HFFc6 (cell line): ENCODE results near the gene MNT. TPM values are rescaled to one million over a fixed set of nuclear protein-coding genes. Genes with fewer than 3 reads are reported as not detected.
A peak's percentile ranks its signal among the peaks of the same experiment; 100 is the strongest.

Experiments used
- DNase-seq: peaks from one replicate; pipeline ENCODE4 v3.0.0-alpha.2; 2018
- H3K27ac Mint-ChIP-seq: 2 replicates; pipeline ENCODE4 v1.8.0; 2020; ENCODE audit warnings: mild to moderate bottlenecking, mixed read lengths
- H3K27me3 Mint-ChIP-seq: 2 replicates; pipeline ENCODE4 v1.8.0; 2021; ENCODE audit warnings: mild to moderate bottlenecking, moderate library complexity, mixed read lengths; ENCODE audit not compliant: insufficient read depth
- H3K36me3 Mint-ChIP-seq: 2 replicates; pipeline ENCODE4 v1.8.0; 2021; ENCODE audit warnings: low read depth, mixed read lengths
- H3K4me1 Mint-ChIP-seq: 2 replicates; pipeline ENCODE4 v1.8.0; 2020; ENCODE audit warnings: low read depth, mixed read lengths
- H3K4me3 Mint-ChIP-seq: 2 replicates; pipeline ENCODE4 v1.8.0; 2020; ENCODE audit warnings: mild to moderate bottlenecking, moderate library complexity, mixed read lengths
- H3K9me3 Mint-ChIP-seq: 2 replicates; pipeline ENCODE4 v1.8.0; 2020; ENCODE audit warnings: mild to moderate bottlenecking, mixed read lengths
- CTCF ChIP-seq: fragments of 200-600 bp; sonication (generic); IDR thresholded peaks from 2 replicates; pipeline ENCODE4 v1.5.0; 2021; ENCODE audit warnings: antibody characterized with exemption, mild to moderate bottlenecking
- total RNA-seq, 6 experiments: library from RNA; stranded (reverse); fragmentation: NEBNext Ultra II Directional; extraction: Animal tissue kit (Norgen Biotek cat#: 25700); gene quantifications; 2 replicates in 1 of 6; 3 replicates in 5 of 6; pipeline ENCODE4 v1.2.3, GENCODE V29; 2021

The MNT gene
- total RNA-seq, 6 experiments from 2014 or later, result 19.4 to 25.4 (median 21.9) TPM

GRCh38 chr17:2379489-2380225 is 21.2 kb downstream of the MNT start:
- Mint-ChIP-seq H3K9me3 (no peaks in the 10 kb centered on the region), H3K27ac (peak overlapping the region; percentile 71; the same call in 1 of the 2 replicates), H3K4me3 (no peak overlapping the region), H3K27me3 (peaks cover 12% of the 10 kb centered on the region), H3K4me1 (peaks cover 23% of the 10 kb centered on the region), H3K36me3 (0 out of 2 replicates have a peak, but pooled peaks cover 3% of the 10 kb centered on the region)
- no peak for TF ChIP-seq CTCF
- no peak for DNase-seq

- no peaks in the 10 kb centered on the region for H3K9me3 Mint-ChIP-seq
- H3K4me3 Mint-ChIP-seq, result no peak overlapping the region
- H3K27me3 Mint-ChIP-seq, result peaks cover 9% of the 10 kb centered on the region
- peaks cover 21% of the 10 kb centered on the region for H3K4me1 Mint-ChIP-seq
- H3K27ac Mint-ChIP-seq, result no peak overlapping the region
- DNase-seq, result no peak
- TF ChIP-seq CTCF, result no peak
- H3K36me3 Mint-ChIP-seq, result 0 out of 2 replicates have a peak, but pooled peaks cover 3% of the 10 kb centered on the region
These were observed 22.0 kb downstream of the MNT start for GRCh38 chr17:2378905-2379304.

GRCh38 chr17:2377659-2378058 is 23.2 kb downstream of the MNT start:
- Mint-ChIP-seq H3K4me3 (no peak overlapping the region), H3K9me3 (no peaks in the 10 kb centered on the region), H3K4me1 (peaks cover 11% of the 10 kb centered on the region), H3K27ac (no peak overlapping the region), H3K27me3 (peaks cover 7% of the 10 kb centered on the region; the same call in 1 of the 2 replicates), H3K36me3 (0 out of 2 replicates have a peak, but pooled peaks cover 3% of the 10 kb centered on the region)
- no peak for TF ChIP-seq CTCF
- DNase-seq, result no peak

GRCh38 chr17:2376107-2376506 is 24.8 kb downstream of the MNT start:
- DNase-seq, result no peak
- H3K36me3 Mint-ChIP-seq, result 0 out of 2 replicates have a peak, but pooled peaks cover 3% of the 10 kb centered on the region
- no peak overlapping the region for H3K27ac Mint-ChIP-seq
- H3K4me3 Mint-ChIP-seq, result no peak overlapping the region
- H3K4me1 Mint-ChIP-seq, result peaks cover 10% of the 10 kb centered on the region; the same call in 1 of the 2 replicates
- H3K9me3 Mint-ChIP-seq, result no peaks in the 10 kb centered on the region
- peaks cover 7% of the 10 kb centered on the region; the same call in 1 of the 2 replicates for H3K27me3 Mint-ChIP-seq
- no peak for TF ChIP-seq CTCF

GRCh38 chr17:2375406-2375805 is 25.5 kb downstream of the MNT start:
- no peak for TF ChIP-seq CTCF
- no peaks in the 10 kb centered on the region for H3K9me3 Mint-ChIP-seq
- peaks cover 4% of the 10 kb centered on the region; the same call in 1 of the 2 replicates for H3K27me3 Mint-ChIP-seq
- peaks cover 4% of the 10 kb centered on the region; the same call in 1 of the 2 replicates for H3K4me1 Mint-ChIP-seq
- H3K27ac Mint-ChIP-seq, result no peak overlapping the region
- H3K36me3 Mint-ChIP-seq, result 0 out of 2 replicates have a peak, but pooled peaks cover 3% of the 10 kb centered on the region
- H3K4me3 Mint-ChIP-seq, result no peak overlapping the region
- DNase-seq, result no peak
